ENCODE results near the gene GREB1. TPM values are rescaled to one million over a fixed set of nuclear protein-coding genes. Genes with fewer than 3 reads are reported as not detected.

GREB1 gene
- polyA plus RNA-seq, 1 donor from 2014 or later, result 17.2 TPM

DNA sequence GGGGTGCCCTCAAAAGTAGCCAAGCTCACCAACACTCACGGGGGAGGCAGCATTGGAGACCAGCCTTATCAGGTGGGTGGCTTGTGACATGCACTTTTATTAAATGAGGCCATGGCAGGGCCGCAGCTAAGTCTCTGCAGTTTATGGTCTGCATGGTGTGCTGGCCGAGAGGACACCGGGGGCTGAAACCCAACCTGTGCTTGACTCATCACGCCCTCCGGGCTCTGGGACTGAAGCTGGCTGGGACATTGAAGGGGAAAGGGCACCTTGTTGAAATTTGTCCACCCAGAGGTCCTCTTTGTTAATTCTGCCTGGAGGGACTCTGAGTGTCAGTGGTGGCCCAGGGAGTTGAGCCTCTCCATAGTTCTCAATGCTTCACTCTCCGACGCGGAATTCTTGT, 153.9 kb downstream of the GREB1 start:
- TF ChIP-seq MXI1 (conservative IDR thresholded peaks at IDR 0.05; ENCODE audit: poor library complexity, severe bottlenecking), result no peak
- TF ChIP-seq, protein P1, sequence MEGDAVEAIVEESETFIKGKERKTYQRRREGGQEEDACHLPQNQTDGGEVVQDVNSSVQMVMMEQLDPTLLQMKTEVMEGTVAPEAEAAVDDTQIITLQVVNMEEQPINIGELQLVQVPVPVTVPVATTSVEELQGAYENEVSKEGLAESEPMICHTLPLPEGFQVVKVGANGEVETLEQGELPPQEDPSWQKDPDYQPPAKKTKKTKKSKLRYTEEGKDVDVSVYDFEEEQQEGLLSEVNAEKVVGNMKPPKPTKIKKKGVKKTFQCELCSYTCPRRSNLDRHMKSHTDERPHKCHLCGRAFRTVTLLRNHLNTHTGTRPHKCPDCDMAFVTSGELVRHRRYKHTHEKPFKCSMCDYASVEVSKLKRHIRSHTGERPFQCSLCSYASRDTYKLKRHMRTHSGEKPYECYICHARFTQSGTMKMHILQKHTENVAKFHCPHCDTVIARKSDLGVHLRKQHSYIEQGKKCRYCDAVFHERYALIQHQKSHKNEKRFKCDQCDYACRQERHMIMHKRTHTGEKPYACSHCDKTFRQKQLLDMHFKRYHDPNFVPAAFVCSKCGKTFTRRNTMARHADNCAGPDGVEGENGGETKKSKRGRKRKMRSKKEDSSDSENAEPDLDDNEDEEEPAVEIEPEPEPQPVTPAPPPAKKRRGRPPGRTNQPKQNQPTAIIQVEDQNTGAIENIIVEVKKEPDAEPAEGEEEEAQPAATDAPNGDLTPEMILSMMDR (IDR thresholded peaks at IDR 0.05; ENCODE audit: poor library complexity, severe bottlenecking), result no peak
- TF ChIP-seq, protein P2, sequence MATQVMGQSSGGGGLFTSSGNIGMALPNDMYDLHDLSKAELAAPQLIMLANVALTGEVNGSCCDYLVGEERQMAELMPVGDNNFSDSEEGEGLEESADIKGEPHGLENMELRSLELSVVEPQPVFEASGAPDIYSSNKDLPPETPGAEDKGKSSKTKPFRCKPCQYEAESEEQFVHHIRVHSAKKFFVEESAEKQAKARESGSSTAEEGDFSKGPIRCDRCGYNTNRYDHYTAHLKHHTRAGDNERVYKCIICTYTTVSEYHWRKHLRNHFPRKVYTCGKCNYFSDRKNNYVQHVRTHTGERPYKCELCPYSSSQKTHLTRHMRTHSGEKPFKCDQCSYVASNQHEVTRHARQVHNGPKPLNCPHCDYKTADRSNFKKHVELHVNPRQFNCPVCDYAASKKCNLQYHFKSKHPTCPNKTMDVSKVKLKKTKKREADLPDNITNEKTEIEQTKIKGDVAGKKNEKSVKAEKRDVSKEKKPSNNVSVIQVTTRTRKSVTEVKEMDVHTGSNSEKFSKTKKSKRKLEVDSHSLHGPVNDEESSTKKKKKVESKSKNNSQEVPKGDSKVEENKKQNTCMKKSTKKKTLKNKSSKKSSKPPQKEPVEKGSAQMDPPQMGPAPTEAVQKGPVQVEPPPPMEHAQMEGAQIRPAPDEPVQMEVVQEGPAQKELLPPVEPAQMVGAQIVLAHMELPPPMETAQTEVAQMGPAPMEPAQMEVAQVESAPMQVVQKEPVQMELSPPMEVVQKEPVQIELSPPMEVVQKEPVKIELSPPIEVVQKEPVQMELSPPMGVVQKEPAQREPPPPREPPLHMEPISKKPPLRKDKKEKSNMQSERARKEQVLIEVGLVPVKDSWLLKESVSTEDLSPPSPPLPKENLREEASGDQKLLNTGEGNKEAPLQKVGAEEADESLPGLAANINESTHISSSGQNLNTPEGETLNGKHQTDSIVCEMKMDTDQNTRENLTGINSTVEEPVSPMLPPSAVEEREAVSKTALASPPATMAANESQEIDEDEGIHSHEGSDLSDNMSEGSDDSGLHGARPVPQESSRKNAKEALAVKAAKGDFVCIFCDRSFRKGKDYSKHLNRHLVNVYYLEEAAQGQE (IDR thresholded peaks at IDR 0.05; ENCODE audit: borderline replicate concordance), result no peak
- TF ChIP-seq EZH2 (IDR thresholded peaks at IDR 0.05; ENCODE audit: borderline replicate concordance, insufficient read depth, low read length, poor library complexity, severe bottlenecking), result no peak
- no peak for TF ChIP-seq EP300 (conservative IDR thresholded peaks at IDR 0.05; ENCODE audit: poor library complexity, severe bottlenecking)
- TF ChIP-seq RAD21 (conservative IDR thresholded peaks at IDR 0.05), result no peak
- TF ChIP-seq TAF1 (IDR thresholded peaks at IDR 0.05; ENCODE audit: low read depth), result no peak
- TF ChIP-seq POLR2AphosphoS5 (IDR thresholded peaks at IDR 0.05), result no peak
- Histone ChIP-seq H3K79me2 (replicated peaks; ENCODE audit: insufficient read depth, low read length) (no peaks in the 10 kb centered on the region), H3K27me3 (ENCODE audit: insufficient read depth, low read depth, low read length) (no peaks in the 10 kb centered on the region), H3K36me3 (ENCODE audit: insufficient read depth, low read length) (no peaks in the 10 kb centered on the region), H3K4me3 (ENCODE audit: low read length) (no peak overlapping the region), H3K9ac (ENCODE audit: low read length) (no peak overlapping the region), H3K9me2 (ENCODE audit: insufficient read depth, low read length) (no peaks in the 10 kb centered on the region), H3K4me2 (ENCODE audit: low read length) (no peak overlapping the region), H3F3A (ENCODE audit: insufficient read depth, low read length, poor library complexity, severe bottlenecking) (no peaks in the 10 kb centered on the region), H3K27ac (ENCODE audit: low read length) (no peak overlapping the region), H4K20me1 (ENCODE audit: insufficient read depth) (no peaks in the 10 kb centered on the region), H3K9me3 (ENCODE audit: low read length) (no peaks in the 10 kb centered on the region), H2AFZ (ENCODE audit: low read depth, low read length) (no peak overlapping the region)

DNA sequence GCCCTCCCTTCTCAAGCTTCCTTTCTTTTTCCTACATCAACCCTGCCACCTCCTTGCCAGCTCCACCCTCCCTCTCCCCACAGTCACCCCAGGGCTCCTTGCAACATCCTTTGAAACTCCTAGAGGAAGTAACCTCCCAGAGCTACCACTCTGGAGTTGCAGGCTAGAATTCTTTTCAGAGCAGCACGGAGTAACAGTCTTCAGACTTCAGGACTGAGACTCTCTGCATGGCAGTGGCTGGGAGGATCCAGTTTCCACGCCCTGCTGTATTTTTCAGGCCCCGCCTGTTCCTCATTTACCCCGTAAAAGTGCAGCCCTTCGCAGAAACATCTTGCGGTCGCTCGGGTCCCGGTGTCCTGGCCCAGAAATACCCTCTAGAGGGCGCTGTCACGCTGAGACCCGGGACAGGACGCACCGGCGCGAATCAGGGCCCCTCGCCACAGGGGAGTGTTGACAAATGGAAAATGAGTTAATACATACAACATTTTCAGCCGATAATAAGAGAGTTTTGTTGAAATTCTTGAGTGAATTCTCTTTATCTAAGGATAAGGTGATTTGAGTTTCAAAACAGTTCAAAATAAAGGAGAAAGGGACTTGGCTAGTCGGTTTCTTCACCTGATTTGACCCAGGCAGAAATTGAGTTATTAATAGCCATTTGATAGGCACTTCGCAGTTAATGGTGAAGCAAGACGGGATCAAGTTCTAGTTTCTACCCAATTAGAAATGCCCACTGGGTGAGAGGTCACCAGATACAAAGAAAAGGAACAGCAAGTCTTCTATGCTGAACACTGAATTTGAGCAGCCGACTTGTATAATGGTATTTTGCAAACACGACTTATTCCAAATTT, 154.6 kb downstream of the GREB1 start:
- no peaks in the 10 kb centered on the region for H3K9me2 ChIP-seq (ENCODE audit: insufficient read depth, low read length)
- H3K4me2 ChIP-seq (ENCODE audit: low read length), result no peak overlapping the region
- no peak overlapping the region for H3K27ac ChIP-seq (ENCODE audit: low read length)
- no peak overlapping the region for H2AFZ ChIP-seq (ENCODE audit: low read depth, low read length)
- TF ChIP-seq, protein P1 (IDR thresholded peaks at IDR 0.05; ENCODE audit: poor library complexity, severe bottlenecking), result peak; percentile 55
- TF ChIP-seq EP300 (conservative IDR thresholded peaks at IDR 0.05; ENCODE audit: poor library complexity, severe bottlenecking) (no peak), SMC3 (conservative IDR thresholded peaks at IDR 0.05; ENCODE audit: poor library complexity) (no peak), RAD21 (conservative IDR thresholded peaks at IDR 0.05) (no peak)
- H3K27me3 ChIP-seq (ENCODE audit: insufficient read depth, low read depth, low read length), result no peaks in the 10 kb centered on the region
- H3K4me3 ChIP-seq (ENCODE audit: low read length), result no peak overlapping the region
- no peaks in the 10 kb centered on the region for H3K9me3 ChIP-seq (ENCODE audit: low read length)
- no peaks in the 10 kb centered on the region for H4K20me1 ChIP-seq (ENCODE audit: insufficient read depth)
- H3K9ac ChIP-seq (ENCODE audit: low read length), result no peak overlapping the region
- H3K79me2 ChIP-seq (replicated peaks; ENCODE audit: insufficient read depth, low read length), result no peaks in the 10 kb centered on the region
- H3K36me3 ChIP-seq (ENCODE audit: insufficient read depth, low read length), result no peaks in the 10 kb centered on the region
- no peaks in the 10 kb centered on the region for H3F3A ChIP-seq (ENCODE audit: insufficient read depth, low read length, poor library complexity, severe bottlenecking)

All from neural cell (in vitro differentiated cells).